Psoas muscle (tissue), 8 donors: ENCODE measurements around the gene C3orf33. TPM values are rescaled to one million over a fixed set of nuclear protein-coding genes. Genes with fewer than 3 reads are reported as not detected.

ENCODE experiments used
- ATAC-seq, 4 donors: fragments of 200-7000 bp; cut with Tn5 transposase; one replicate each; pipeline ENCODE4 v1.9.1; 2020; ENCODE audit warnings: moderate library complexity in 3 of 4, mild to moderate bottlenecking in 2 of 4
- DNase-seq, 2 donors: peaks; one replicate each; pipeline ENCODE4 v3.0.0-alpha.2; 2020
- H3K27ac ChIP-seq: fragments of 200-600 bp; one replicate; pipeline ENCODE4 v1.8.0; 2022
- H3K27me3 ChIP-seq, 3 donors: fragments of 200-600 bp in 1 of 3; one replicate each; pipeline versions ENCODE4 v1.6.1 to v1.8.0; 2013 to 2022; ENCODE audit warnings: low read length in 2 of 3, mild to moderate bottlenecking in 2 of 3, moderate library complexity in 1 of 3; ENCODE audit not compliant: insufficient read depth in 3 of 3
- H3K36me3 ChIP-seq, 2 donors: fragments of 200-600 bp in 1 of 2; one replicate each; pipeline versions ENCODE4 v1.6.1 to v1.8.0; 2013 to 2022; ENCODE audit warnings: low read depth in 1 of 2, mild to moderate bottlenecking in 1 of 2, moderate library complexity in 1 of 2; ENCODE audit not compliant: insufficient read depth in 1 of 2
- H3K4me1 ChIP-seq: fragments of 200-600 bp; one replicate; pipeline ENCODE4 v1.8.0; 2022
- H3K4me3 ChIP-seq: fragments of 200-600 bp; one replicate; pipeline ENCODE4 v1.8.0; 2022; ENCODE audit warnings: mild to moderate bottlenecking
- H3K9me3 ChIP-seq: fragments of 200-600 bp; one replicate; pipeline ENCODE4 v1.8.0; 2022
- WGBS, 3 donors: extraction: QIAGEN DNeasy Blood & Tissue Kit; methylation state at CpG; one replicate each; pipeline versions ENCODE4 v1.1.6 to v1.1.7; 2013; 5-methylcytosine and 5-hydroxymethylcytosine counted together
- intact Hi-C, 2 donors: fragments of 100-400 bp; cut with DNase I; formaldehyde crosslinking; loops; one replicate each; pipeline versions ENCODE4 v1.11.0 to v1.14.2; 2022
- polyA plus RNA-seq, 3 donors: library from polyadenylated mRNA; stranded (reverse); fragments of 200-250 nt; gene quantifications; one replicate each; pipeline ENCODE4 v1.2.3, GENCODE V29; 2013
- total RNA-seq, 4 donors: library from RNA; stranded (reverse); fragmentation: NEBNext Ultra II Directional in 2 of 4; extraction: Animal tissue kit (Norgen Biotek cat#: 25700) in 2 of 4; gene quantifications; one replicate each; pipeline versions ENCODE4 v1.2.1 to v1.2.4, GENCODE V29; 2021 to 2023
- TF ChIP-seq, protein P1 (sequence below): fragments of 200-600 bp; IDR thresholded peaks from one replicate; pipeline ENCODE4 v1.8.0; 2022; ENCODE audit warnings: antibody characterized with exemption
- donor health status: healthy with polysubstance abuse.
- donor health status: DM: no; HTN: no; CAD: no; lungs with moderate emphysema.
- donor health status: Bipolar disorder and iron deficiency.
- donor health status: healthy.
- donor health status: DM: yes; HTN: yes; CAD: no.
- donor health status: DM: no; HTN: no; CAD: no.
- donor health status: DM: no; HTN: no; CAD: no.
- donor health status: DM: yes; HTN: yes; CAD: no.

C3orf33 gene
- total and polyA plus RNA-seq, 7 donors = 2.6 to 5.1 (median 3.8) TPM

DNA sequence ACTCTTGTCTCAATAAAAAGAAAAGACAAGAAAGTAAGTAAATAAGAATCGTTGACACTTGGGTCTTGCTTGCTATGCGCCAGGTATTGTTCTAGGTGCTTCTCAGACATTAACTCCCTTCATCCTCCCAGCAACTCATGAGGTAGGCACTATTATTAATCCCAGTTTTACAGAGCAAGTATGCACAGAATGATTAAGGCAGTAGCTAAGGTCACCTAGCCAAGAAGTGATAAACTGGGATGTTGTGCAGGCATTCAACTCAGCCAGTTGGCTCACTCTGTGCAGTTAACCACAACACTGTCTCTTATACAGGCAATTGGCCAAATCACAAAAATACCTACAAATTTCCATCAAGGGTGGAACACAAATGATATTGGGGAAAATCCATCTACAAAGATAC, 1.7 kb upstream of the C3orf33 start:
- H3K27ac ChIP-seq = no peak overlapping the region
- TF ChIP-seq, protein P1, sequence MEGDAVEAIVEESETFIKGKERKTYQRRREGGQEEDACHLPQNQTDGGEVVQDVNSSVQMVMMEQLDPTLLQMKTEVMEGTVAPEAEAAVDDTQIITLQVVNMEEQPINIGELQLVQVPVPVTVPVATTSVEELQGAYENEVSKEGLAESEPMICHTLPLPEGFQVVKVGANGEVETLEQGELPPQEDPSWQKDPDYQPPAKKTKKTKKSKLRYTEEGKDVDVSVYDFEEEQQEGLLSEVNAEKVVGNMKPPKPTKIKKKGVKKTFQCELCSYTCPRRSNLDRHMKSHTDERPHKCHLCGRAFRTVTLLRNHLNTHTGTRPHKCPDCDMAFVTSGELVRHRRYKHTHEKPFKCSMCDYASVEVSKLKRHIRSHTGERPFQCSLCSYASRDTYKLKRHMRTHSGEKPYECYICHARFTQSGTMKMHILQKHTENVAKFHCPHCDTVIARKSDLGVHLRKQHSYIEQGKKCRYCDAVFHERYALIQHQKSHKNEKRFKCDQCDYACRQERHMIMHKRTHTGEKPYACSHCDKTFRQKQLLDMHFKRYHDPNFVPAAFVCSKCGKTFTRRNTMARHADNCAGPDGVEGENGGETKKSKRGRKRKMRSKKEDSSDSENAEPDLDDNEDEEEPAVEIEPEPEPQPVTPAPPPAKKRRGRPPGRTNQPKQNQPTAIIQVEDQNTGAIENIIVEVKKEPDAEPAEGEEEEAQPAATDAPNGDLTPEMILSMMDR = no peak
- WGBS, 3 donors = 93 to 97% (median 94%) methylated on average over 2 of the region's 2 CpGs
- intact Hi-C loops = loop anchor here (5.0 kb wide), 2 partner anchors 44 to 64 kb away; partner anchors contain the start of genes GMPS (in 1 of the 2) and SLC33A1 (in 1 of the 2)
- H3K4me1 ChIP-seq = no peaks in the 10 kb centered on the region
- no peaks in the 10 kb centered on the region for H3K9me3 ChIP-seq
- no peak overlapping the region for H3K4me3 ChIP-seq
- ATAC-seq (no peak), DNase-seq (no peak)
- H3K27me3 ChIP-seq = no peaks in the 10 kb centered on the region
- peaks cover 0 to 8% of the 10 kb centered on the region in 2 donors for H3K36me3 ChIP-seq

DNA sequence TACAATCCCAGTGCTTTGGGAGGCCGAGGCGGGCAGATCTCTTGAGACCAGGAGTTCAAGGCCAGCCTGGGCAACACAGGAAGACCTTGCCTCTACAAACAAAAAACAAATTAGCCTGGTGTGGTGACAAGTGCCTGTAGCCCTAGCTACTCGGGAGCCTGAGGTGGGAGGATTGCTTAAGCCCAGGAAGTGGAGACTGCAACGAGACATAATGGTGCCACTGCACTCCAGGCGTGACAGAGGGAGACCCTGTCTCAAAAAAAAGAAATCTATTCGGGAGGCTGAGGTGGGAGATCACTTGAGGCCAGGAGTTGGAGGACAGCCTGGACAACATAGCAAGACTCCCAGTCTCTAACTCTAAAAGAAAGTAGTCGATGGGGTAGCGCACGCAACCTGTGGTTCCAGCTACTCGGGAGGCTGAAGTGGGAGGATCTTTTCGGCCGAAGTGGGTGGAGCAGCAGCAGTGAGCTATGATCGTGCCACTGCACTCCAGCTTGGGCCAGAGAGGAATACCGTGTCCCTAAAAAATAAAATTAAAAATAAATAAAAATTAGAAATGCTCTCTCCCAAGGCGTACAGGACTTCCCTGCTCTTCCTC, 775 bp downstream of the C3orf33 start:
- no peaks in the 10 kb centered on the region for H3K27me3 ChIP-seq
- 43 to 59% (median 52%) methylated on average over 14 to 15 of the region's 15 CpGs for WGBS, 3 donors
- H3K27ac ChIP-seq = peak overlapping the region; percentile 84
- H3K9me3 ChIP-seq = no peaks in the 10 kb centered on the region
- peaks cover 0 to 28% of the 10 kb centered on the region in 2 donors for H3K36me3 ChIP-seq
- H3K4me1 ChIP-seq = no peaks in the 10 kb centered on the region
- DNase-seq = peak; percentile 45 to 48
- peak; percentile 29 to 67 (median 52) for ATAC-seq
- peak overlapping the region; percentile 76 for H3K4me3 ChIP-seq
- TF ChIP-seq, protein P1 = no peak
- intact Hi-C loops = loop anchor here (5.0 kb wide), 2 partner anchors 47 to 67 kb away; partner anchors contain the start of genes GMPS (in 1 of the 2) and SLC33A1 (in 1 of the 2)

DNA sequence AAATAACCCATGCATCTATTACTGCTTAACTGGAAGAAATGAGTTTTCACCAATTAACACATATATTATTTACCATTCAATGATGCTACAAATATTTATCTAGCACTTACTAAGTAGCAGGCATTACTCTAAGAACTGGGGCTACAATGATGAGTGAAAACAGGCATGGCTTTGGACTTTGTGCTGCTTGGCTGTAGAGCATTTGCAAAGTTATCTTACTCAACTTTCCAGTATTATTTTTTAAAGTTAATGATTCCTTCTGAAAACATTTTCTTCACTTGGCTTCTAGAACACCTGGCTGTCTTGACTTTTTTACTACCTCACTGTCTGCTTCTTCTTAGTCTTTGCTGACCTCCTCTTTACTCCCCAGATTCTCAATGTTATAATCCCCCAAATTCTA, 1.8 kb downstream of the C3orf33 start:
- ATAC-seq = no peak
- intact Hi-C loops = no loop called here
- Histone ChIP-seq H3K4me1 (no peaks in the 10 kb centered on the region), H3K4me3 (no peak overlapping the region), H3K9me3 (no peaks in the 10 kb centered on the region), H3K27me3 (no peaks in the 10 kb centered on the region), H3K27ac (no peak overlapping the region), H3K36me3 (peaks cover 0 to 37% of the 10 kb centered on the region in 2 donors)
- TF ChIP-seq, protein P1 = no peak
- no peak for DNase-seq

DNA sequence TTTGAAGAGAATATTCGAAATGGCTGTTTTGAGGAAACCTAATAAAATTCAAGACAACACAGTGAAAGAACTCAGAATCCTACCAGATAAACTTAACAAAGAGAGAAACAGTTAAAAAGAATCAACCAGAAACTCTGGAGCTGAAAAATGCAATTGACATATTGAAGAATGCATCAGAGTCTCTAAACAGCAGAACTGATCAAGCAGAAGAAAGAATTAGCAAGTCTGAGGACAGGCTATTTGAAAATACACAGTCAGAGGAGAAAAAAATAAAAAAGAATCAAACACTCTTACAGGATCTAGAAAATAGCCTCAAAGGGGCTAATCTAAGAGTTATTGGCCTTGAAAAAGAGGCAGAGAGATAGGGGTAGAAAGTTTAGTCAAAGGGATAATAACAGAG, 13.5 kb downstream of the C3orf33 start:
- peaks cover 0 to 5% of the 10 kb centered on the region in 2 donors for H3K36me3 ChIP-seq
- TF ChIP-seq, protein P1 = no peak
- WGBS, 3 donors = 83 to 95% (median 88%) methylated on average over 1 of the region's 1 CpG
- H3K27ac ChIP-seq = no peak overlapping the region
- no peak for ATAC-seq
- H3K4me1 ChIP-seq = no peaks in the 10 kb centered on the region
- no peak overlapping the region for H3K4me3 ChIP-seq
- no peaks in the 10 kb centered on the region for H3K9me3 ChIP-seq
- DNase-seq = no peak
- intact Hi-C loops = no loop called here
- no peaks in the 10 kb centered on the region for H3K27me3 ChIP-seq

DNA sequence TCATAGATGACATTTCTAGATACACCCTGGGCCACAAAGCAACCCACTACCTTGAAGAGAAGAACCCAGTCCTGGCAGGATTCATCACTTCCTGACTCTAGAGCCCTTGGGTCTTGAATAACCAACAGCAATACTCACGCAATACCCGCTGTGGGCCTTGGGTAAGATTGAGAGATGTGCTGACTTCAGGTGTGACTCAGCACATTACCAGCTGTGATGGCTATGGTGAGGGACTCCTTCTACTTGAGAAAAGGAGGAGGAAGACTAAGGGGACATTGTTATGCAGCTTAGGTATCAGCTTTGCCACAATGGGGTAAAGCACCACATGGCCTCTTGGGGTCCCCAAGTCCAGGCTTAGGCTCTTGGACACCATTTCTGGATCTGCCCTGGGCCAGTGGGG, 14.9 kb downstream of the C3orf33 start:
- 97 to 100% (median 99%) methylated on average over 2 of the region's 2 CpGs for WGBS, 3 donors

More for the DNA sequence above, 14.9 kb downstream of the C3orf33 start:
- peaks cover 0 to 5% of the 10 kb centered on the region in 2 donors for H3K36me3 ChIP-seq
- no peak for ATAC-seq
- no peaks in the 10 kb centered on the region for H3K27me3 ChIP-seq
- H3K9me3 ChIP-seq = no peaks in the 10 kb centered on the region
- no peak overlapping the region for H3K27ac ChIP-seq
- intact Hi-C loops = no loop called here
- TF ChIP-seq, protein P1 = no peak
- H3K4me3 ChIP-seq = no peak overlapping the region
- H3K4me1 ChIP-seq = no peaks in the 10 kb centered on the region
- no peak for DNase-seq
